Prostate gland (tissue), 2 donors: ENCODE results near the gene NOSIP. TPM values are rescaled to one million over a fixed set of nuclear protein-coding genes. Genes with fewer than 3 reads are reported as not detected.

Source experiments
- DNase-seq: peaks from one replicate; pipeline ENCODE4 v3.0.0-alpha.2; 2019; ENCODE audit warnings: low spot score
- H3K27ac ChIP-seq, 2 donors: fragments of 200-600 bp; sonication (generic); 2 replicates each; pipeline ENCODE4 v1.5.1; 2017 to 2019
- H3K27me3 ChIP-seq: fragments of 200-600 bp; sonication (generic); replicated peaks from 2 replicates; pipeline ENCODE4 v1.5.1; 2019; ENCODE audit not compliant: insufficient read depth
- H3K36me3 ChIP-seq, 2 donors: fragments of 200-600 bp; sonication (generic); 1 replicate in 1 of 2; 2 replicates in 1 of 2; pipeline versions ENCODE4 v1.5.1 to v1.8.1; 2017 to 2019
- H3K4me1 ChIP-seq: fragments of 200-600 bp; sonication (generic); replicated peaks from 2 replicates; pipeline ENCODE4 v1.5.1; 2019
- H3K4me3 ChIP-seq, 2 donors: fragments of 200-600 bp; sonication (generic); 2 replicates each; pipeline ENCODE4 v1.5.1; 2017 to 2019
- H3K9me3 ChIP-seq: fragments of 200-600 bp; sonication (generic); 2 replicates; pipeline ENCODE4 v1.5.1; 2017
- POLR2A ChIP-seq: fragments of 450-650 bp; IDR thresholded peaks from one replicate; pipeline ENCODE4 v1.6.1; 2016; ENCODE audit warnings: antibody characterized with exemption, mild to moderate bottlenecking
- POLR2AphosphoS5 ChIP-seq: sonication (generic); formaldehyde crosslinking; IDR thresholded peaks from one replicate; pipeline ENCODE4 v1.6.1; 2017; ENCODE audit warnings: antibody characterized with exemption
- WGBS: methylation state at CpG from one replicate; pipeline ENCODE4 v1.1.5; 2018; 5-methylcytosine and 5-hydroxymethylcytosine counted together
- intact Hi-C: fragments of 100-400 bp; cut with DNase I; formaldehyde crosslinking; loops from one replicate; pipeline ENCODE4 v1.14.2; 2022
- total RNA-seq, 2 donors: library from RNA; depleted of rRNA; stranded (reverse); fragments of >200 nt; gene quantifications; one replicate each; pipeline ENCODE4 v1.1.0, GENCODE V29; 2016
- TF ChIP-seq, protein P1 (sequence below), 4 experiments: fragments of 200-600 bp in 2 of 4; fragments of 450-650 bp in 2 of 4; sonication (generic) in 2 of 4; IDR thresholded peaks; 1 replicate in 3 of 4; 2 replicates in 1 of 4; pipeline ENCODE4 v1.5.1; 2016 to 2019; ENCODE audit warnings: antibody characterized with exemption in 4 of 4, mild to moderate bottlenecking in 2 of 4, moderate library complexity in 2 of 4

Gene NOSIP
- total RNA-seq, 2 donors from 2014 or later: 62.9 to 91.7 TPM

DNA sequence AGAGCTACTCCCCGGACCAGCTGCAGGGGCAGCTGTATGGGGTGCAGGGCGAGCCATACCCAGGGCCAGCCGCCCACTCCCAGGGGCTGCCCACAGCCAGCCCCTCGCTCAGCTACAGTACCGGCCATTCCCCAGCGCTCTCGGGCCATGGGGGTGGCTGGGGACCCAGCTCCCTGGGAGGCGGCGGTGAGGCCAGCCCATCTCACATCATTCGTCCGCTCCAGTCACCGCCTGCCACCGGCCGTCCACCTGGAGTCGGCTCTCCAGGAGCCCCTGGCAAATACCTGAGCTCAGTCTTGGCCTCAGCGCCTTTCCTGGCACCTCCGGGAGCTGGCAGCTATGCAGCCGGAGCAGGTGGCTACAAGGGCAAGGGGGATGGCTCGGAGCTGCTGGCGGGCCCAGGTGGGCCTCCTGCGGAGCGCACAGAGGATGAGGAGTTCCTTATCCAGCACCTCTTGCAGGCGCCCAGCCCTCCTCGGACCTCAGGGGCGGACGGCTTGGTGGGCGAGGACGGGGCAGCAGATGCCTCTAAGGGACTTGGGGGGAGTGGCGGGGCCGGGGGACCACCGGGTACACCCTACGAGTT, 15.6 kb upstream of the NOSIP start:
- Histone ChIP-seq H3K27ac (no peak overlapping the region), H3K4me1 (peaks cover 3% of the 10 kb centered on the region), H3K4me3 (no peak overlapping the region), H3K27me3 (no peaks in the 10 kb centered on the region), H3K9me3 (no peaks in the 10 kb centered on the region), H3K36me3 (peaks cover 21 to 30% of the 10 kb centered on the region in 2 donors)
- intact Hi-C loops: no loop called here
- TF ChIP-seq, protein P1, sequence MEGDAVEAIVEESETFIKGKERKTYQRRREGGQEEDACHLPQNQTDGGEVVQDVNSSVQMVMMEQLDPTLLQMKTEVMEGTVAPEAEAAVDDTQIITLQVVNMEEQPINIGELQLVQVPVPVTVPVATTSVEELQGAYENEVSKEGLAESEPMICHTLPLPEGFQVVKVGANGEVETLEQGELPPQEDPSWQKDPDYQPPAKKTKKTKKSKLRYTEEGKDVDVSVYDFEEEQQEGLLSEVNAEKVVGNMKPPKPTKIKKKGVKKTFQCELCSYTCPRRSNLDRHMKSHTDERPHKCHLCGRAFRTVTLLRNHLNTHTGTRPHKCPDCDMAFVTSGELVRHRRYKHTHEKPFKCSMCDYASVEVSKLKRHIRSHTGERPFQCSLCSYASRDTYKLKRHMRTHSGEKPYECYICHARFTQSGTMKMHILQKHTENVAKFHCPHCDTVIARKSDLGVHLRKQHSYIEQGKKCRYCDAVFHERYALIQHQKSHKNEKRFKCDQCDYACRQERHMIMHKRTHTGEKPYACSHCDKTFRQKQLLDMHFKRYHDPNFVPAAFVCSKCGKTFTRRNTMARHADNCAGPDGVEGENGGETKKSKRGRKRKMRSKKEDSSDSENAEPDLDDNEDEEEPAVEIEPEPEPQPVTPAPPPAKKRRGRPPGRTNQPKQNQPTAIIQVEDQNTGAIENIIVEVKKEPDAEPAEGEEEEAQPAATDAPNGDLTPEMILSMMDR (IDR thresholded peaks at IDR 0.05): no peak
- TF ChIP-seq POLR2AphosphoS5 (no peak), POLR2A (no peak)
- DNase-seq: no peak
- WGBS: 90% methylated on average over 24 of the region's 32 CpGs

- intact Hi-C loops: loop anchor here (5.0 kb wide), 1 partner anchor 82 kb away; the partner anchor contains the start of gene PRMT1
- H3K36me3 ChIP-seq: peaks cover 21 to 30% of the 10 kb centered on the region in 2 donors
- TF ChIP-seq POLR2A (no peak), POLR2AphosphoS5 (no peak)
- TF ChIP-seq, protein P1 (IDR thresholded peaks at IDR 0.05): no peak
- WGBS: 90% methylated on average over 29 of the region's 35 CpGs
- H3K4me1 ChIP-seq: peaks cover 3% of the 10 kb centered on the region
- DNase-seq: no peak
- H3K4me3 ChIP-seq: no peak overlapping the region
- no peaks in the 10 kb centered on the region for H3K27me3 ChIP-seq
- no peaks in the 10 kb centered on the region for H3K9me3 ChIP-seq
- H3K27ac ChIP-seq: no peak overlapping the region
Measured at GRCh38 chr19:49594993-49595818, 14.8 kb upstream of the NOSIP start.

DNA sequence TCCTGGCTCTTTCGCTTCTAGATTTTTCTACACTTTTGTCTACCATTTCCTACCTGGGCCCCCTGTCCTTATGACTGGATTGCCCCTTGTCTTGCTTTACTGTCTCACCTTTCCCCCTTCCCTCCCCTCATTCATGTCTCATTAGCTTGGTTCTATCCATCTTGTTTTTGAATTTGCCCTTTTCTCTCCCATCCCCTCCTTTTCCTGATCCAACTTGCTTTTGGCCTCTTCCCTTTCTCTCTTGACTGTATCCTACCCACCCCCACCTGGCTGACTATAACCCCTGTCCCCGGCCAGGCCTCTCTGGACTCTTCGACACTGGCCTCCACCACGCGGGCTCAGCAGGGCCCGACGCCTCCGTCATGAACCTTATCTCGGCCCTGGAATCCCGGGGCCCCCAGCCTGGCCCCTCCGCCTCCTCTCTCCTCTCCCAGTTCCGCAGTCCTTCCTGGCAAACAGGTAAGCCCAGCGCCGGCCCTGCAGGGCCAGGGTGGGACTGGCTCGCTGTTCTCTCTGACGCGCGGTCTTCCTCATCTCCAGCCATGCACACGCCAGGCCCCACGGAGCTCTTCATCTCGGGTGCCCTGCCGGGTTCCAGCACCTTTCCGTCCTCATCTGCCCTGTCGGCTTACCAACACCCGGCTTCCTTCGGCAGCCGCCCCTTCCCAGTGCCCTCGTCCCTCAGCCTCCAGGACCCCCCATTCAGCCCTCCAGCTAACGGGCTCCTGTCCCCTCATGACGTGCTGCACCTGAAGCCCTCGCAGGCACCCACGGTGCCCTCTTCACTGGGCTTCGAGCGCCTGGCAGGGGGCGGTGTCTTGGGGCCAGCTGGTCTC, 14.0 kb upstream of the NOSIP start:
- intact Hi-C loops: loop anchor here (5.0 kb wide), 1 partner anchor 83 kb away; the partner anchor contains the start of gene PRMT1
- Histone ChIP-seq H3K27me3 (no peaks in the 10 kb centered on the region), H3K9me3 (no peaks in the 10 kb centered on the region), H3K4me3 (no peak overlapping the region), H3K4me1 (peaks cover 3% of the 10 kb centered on the region), H3K27ac (no peak overlapping the region), H3K36me3 (peaks cover 14 to 21% of the 10 kb centered on the region in 2 donors)
- 90% methylated on average over 35 of the region's 35 CpGs for WGBS
- no peak for TF ChIP-seq POLR2A
- TF ChIP-seq, protein P1 (IDR thresholded peaks at IDR 0.05): no peak
- no peak for TF ChIP-seq POLR2AphosphoS5
- DNase-seq: no peak

DNA sequence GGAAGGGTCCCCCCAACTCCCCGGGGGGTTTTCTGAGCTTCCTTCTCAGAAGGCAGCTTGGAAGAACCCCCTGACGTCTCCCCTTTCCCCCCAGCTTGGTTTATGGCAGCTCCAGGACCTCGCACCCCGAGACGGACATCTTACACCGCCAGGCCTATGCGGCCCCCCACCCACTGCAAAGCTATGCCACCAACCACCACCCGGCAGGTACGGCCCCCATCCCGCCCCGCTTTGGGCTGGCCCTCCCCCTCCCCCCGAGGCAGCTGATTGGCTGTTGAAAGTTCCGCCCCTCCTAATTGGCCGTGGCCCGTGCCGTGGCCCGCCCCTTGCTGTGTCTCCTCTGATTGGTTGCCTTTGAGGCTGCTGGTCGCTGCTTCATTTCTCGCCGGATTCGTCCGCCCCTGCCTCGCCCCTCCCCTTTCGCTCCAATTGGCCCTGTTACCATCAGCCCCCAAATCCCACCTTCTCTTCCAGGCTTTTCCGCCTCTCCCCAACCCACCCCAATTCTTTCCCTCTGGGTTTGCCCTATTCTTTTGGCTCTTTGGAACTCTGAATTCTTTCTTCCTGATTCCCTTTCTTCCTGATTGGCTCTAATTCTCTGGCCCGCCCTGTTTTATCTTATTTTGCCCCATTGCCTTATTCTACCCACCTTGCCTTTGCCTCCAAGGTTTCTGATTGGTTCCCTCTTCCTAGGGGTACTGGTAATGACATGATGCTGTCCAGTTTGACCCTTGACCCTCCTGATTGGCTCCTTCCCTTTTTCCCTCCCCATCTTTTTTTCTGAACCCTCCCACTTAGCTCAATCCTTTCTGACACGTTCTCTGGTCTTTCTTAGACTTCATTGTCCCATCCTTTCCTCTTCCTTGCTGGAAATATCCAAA, 13.1 kb upstream of the NOSIP start:
- 5% methylated on average over 27 of the region's 27 CpGs for WGBS

More for the DNA sequence above, 13.1 kb upstream of the NOSIP start:
- peaks cover 14 to 18% of the 10 kb centered on the region in 2 donors for H3K36me3 ChIP-seq
- no peaks in the 10 kb centered on the region for H3K9me3 ChIP-seq
- intact Hi-C loops: loop anchor here (2.0 to 5.0 kb wide), 2 partner anchors 45 to 84 kb away; partner anchors contain the start of gene PRMT1
- TF ChIP-seq, protein P1 (IDR thresholded peaks at IDR 0.05): no peak
- peak; percentile 71 for TF ChIP-seq POLR2AphosphoS5
- peaks cover 3% of the 10 kb centered on the region for H3K4me1 ChIP-seq
- peak overlapping the region; percentile 91 to 93 for H3K27ac ChIP-seq
- H3K4me3 ChIP-seq: peak overlapping the region; percentile 87 to 89
- peak; percentile 95 for DNase-seq
- H3K27me3 ChIP-seq: no peaks in the 10 kb centered on the region
